Immature natural killer cell (primary cell): ENCODE results near the gene AGR3. TPM values are rescaled to one million over a fixed set of nuclear protein-coding genes. Genes with fewer than 3 reads are reported as not detected.

Experiments
- DNase-seq, 3 donors: peaks; one replicate each; pipeline ENCODE4 v3.0.0; 2022; ENCODE audit warnings: mixed read lengths in 1 of 3
- H3K27ac Mint-ChIP-seq, 6 donors: one replicate each; pipeline ENCODE4 v1.8.0; 2020; ENCODE audit warnings: mixed read lengths in 6 of 6, mild to moderate bottlenecking in 5 of 6, inconsistent platforms in 4 of 6, moderate library complexity in 3 of 6
- H3K27me3 Mint-ChIP-seq, 3 donors: one replicate each; pipeline ENCODE4 v1.8.0; 2020 to 2021; ENCODE audit warnings: low read depth in 3 of 3, mild to moderate bottlenecking in 3 of 3, mixed read lengths in 3 of 3, moderate library complexity in 3 of 3, inconsistent platforms in 1 of 3
- H3K36me3 Mint-ChIP-seq, 3 donors: one replicate each; pipeline ENCODE4 v1.8.0; 2020; ENCODE audit warnings: mixed read lengths in 3 of 3, inconsistent platforms in 2 of 3, mild to moderate bottlenecking in 2 of 3
- H3K4me1 Mint-ChIP-seq, 2 donors: one replicate each; pipeline ENCODE4 v1.8.0; 2020; ENCODE audit warnings: inconsistent platforms in 2 of 2, mild to moderate bottlenecking in 2 of 2, mixed read lengths in 2 of 2, moderate library complexity in 1 of 2
- H3K4me3 Mint-ChIP-seq, 5 donors: one replicate each; pipeline ENCODE4 v1.8.0; 2020; ENCODE audit warnings: mild to moderate bottlenecking in 5 of 5, mixed read lengths in 5 of 5, inconsistent platforms in 3 of 5, moderate library complexity in 3 of 5
- H3K9me3 Mint-ChIP-seq, 6 donors: one replicate each; pipeline ENCODE4 v1.8.0; 2020; ENCODE audit warnings: mild to moderate bottlenecking in 6 of 6, mixed read lengths in 6 of 6, inconsistent platforms in 4 of 6, moderate library complexity in 3 of 6
- polyA plus RNA-seq, 3 donors: library from polyadenylated mRNA; unstranded; fragments of 300-500 nt; fragmentation: Illumina TruSeq; gene quantifications; one replicate each; pipeline ENCODE4 v1.2.3, GENCODE V29; 2021

Gene AGR3
- polyA plus RNA-seq = not detected

DNA sequence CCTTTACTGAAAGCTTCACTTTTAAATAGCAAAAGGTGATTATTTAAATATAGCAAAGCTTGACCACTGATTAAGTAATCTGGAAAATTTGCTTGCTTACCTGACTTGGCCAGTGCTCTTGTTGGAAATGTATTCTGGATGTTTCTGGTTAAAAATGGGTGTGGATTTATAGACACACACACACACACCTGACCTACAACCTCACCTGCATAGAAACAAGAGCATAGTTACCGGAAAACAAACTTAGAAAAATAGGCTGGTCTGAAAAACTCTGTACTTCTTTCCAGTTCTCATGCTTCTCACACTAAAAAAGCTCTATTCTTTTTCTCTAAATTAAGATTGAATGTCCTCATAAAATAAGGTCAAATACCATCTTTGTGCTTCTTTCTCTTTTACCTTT lies at the start of gene AGR3:
AGR3 (minus strand) TSS at position 140 of the 400 bp plus-strand sequence. CDS start 3,365 bp downstream, outside the sequence.
- no peaks in the 10 kb centered on the region for H3K9me3 Mint-ChIP-seq
- no peak for DNase-seq
- H3K27ac Mint-ChIP-seq = no peak within 1 kb of the TSS
- peaks cover 0 to 1% (median 0%) of the 10 kb centered on the region in 3 donors for H3K27me3 Mint-ChIP-seq
- H3K36me3 Mint-ChIP-seq = no peaks in the 10 kb centered on the region
- H3K4me3 Mint-ChIP-seq = no peak within 1 kb of the TSS
- no peaks in the 10 kb centered on the region for H3K4me1 Mint-ChIP-seq

DNA sequence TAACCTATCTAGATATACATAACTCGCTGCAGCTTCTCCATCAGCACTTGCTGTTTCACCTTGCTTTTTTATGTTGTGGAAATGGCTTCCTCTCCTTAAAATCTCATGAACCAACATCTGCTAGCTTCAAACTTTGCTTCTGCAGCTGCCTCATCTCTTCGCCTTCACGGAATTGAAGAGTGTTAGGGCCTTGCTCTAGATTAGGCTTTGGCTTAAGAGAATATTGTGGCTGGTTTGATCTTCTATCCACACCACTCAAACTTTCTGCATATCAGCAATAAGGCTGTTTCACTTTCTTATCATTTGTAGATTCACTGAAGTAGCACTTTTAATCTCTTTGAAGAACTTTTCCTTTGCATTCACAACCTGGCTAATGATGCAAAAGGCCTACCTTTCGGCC lies 49.2 kb upstream of the AGR3 start:
- Mint-ChIP-seq H3K9me3 (no peaks in the 10 kb centered on the region), H3K4me3 (no peak overlapping the region)

DNA sequence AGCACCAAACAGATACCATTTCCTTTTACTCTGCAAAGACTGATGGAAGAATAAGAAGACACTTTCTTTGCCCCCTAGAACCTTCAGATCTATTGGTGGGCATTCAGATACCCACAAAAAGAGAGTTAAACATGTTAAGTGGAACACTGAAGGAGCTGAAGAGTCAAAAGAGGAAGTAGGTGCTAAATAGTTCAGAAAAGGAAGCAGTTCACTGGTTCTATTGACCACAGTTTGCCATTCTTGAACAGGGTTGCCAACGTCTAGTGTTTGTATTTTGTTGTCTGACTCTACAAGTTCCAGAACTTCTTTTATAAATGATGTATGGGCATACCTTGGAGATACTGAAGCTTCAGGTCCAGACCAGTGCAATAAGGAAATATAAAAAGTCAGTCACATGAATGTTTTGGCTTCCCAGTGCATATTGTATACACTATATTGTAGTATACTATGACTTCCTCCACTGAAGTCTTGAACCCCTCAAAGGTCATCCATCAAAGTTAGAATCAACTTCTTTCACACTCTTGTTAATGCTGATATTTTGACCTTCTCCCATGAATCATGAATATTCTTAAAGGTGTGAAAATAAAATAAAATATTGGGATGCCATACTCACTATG lies 47.5 kb upstream of the AGR3 start:
- Mint-ChIP-seq H3K4me3 (no peak overlapping the region), H3K4me1 (peaks cover 19 to 30% of the 10 kb centered on the region in 2 donors), H3K27me3 (peaks cover 1 to 2% (median 2%) of the 10 kb centered on the region in 3 donors), H3K27ac (no peak overlapping the region), H3K36me3 (peaks cover 0 to 5% (median 0%) of the 10 kb centered on the region in 3 donors), H3K9me3 (no peaks in the 10 kb centered on the region)
- no peak for DNase-seq

More for the DNA sequence above, 49.2 kb upstream of the AGR3 start:
- Mint-ChIP-seq H3K36me3 (peaks cover 0 to 5% (median 0%) of the 10 kb centered on the region in 3 donors), H3K4me1 (peaks cover 21 to 35% of the 10 kb centered on the region in 2 donors), H3K27ac (no peak overlapping the region), H3K27me3 (peaks cover 1 to 2% (median 2%) of the 10 kb centered on the region in 3 donors)
- no peak for DNase-seq

DNA sequence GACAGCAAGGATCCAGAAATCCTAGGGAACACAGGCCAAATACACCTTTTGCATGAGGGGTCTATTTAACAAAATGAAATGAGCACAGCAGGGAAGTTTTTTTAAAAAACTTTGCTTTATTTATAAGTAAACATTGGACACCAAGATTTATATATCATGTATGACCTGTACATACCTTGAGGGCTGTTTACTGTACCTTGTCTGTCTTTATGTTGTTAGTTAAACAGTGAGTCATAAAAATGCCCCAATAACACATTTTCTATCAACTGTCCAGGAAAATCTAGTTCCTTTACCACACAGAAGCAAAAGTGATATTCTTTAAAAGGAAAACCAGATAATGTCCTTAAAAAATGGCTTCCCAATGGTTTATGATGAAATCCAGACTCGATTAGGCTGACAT lies 45.1 kb upstream of the AGR3 start:
- no peaks in the 10 kb centered on the region for H3K27me3 Mint-ChIP-seq
- DNase-seq = no peak
- no peak overlapping the region for H3K4me3 Mint-ChIP-seq
- no peak overlapping the region for H3K27ac Mint-ChIP-seq
- peaks cover 10 to 25% of the 10 kb centered on the region in 2 donors for H3K4me1 Mint-ChIP-seq
- no peaks in the 10 kb centered on the region for H3K36me3 Mint-ChIP-seq
- no peaks in the 10 kb centered on the region for H3K9me3 Mint-ChIP-seq

DNA sequence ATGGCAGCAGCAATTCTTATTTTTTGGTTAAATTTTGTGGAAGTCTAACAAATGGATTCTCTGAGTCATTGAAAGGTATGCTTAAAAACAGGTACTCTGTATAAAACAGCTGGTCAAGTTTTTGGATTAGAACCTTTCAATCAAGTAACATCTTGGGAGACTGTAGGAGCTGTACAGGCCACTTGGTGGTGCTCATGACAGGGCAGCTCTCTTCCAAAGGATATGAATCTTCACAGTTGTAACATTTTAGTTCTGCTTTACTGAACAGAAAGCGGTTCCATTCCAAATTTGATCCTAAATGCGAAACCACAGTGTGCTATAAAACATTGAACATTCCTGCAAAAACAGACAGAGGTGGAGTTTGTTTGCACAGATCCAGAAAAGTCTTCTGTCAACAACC lies 44.5 kb upstream of the AGR3 start:
- Mint-ChIP-seq H3K4me3 (no peak overlapping the region), H3K9me3 (no peaks in the 10 kb centered on the region), H3K27ac (no peak overlapping the region), H3K27me3 (no peaks in the 10 kb centered on the region), H3K36me3 (no peaks in the 10 kb centered on the region), H3K4me1 (peaks cover 10 to 25% of the 10 kb centered on the region in 2 donors)
- DNase-seq = peak in 1 of 3 donors; percentile 2

DNA sequence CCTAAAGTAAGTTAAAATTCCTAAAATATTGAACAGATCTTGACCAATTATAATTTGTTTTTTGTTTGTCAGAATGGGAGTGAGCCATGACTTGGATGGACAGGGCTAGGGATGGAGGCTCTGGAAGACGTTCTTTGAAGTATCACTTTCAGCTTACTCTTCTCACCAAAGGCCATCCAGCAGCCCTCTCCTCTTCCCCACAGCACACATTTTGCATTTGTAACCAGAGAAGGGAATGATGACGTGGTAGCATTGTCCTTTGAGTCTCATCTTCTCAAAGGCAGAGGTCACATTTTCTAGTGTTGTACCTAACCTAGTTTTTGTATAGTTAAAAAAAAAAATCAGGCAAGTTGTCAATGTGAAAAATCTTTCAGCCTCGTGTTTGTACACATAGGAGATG lies 43.8 kb upstream of the AGR3 start:
- Mint-ChIP-seq H3K36me3 (no peaks in the 10 kb centered on the region), H3K4me1 (peaks cover 10 to 25% of the 10 kb centered on the region in 2 donors), H3K9me3 (no peaks in the 10 kb centered on the region), H3K27me3 (no peaks in the 10 kb centered on the region), H3K4me3 (no peak overlapping the region), H3K27ac (no peak overlapping the region)
- DNase-seq = no peak

DNA sequence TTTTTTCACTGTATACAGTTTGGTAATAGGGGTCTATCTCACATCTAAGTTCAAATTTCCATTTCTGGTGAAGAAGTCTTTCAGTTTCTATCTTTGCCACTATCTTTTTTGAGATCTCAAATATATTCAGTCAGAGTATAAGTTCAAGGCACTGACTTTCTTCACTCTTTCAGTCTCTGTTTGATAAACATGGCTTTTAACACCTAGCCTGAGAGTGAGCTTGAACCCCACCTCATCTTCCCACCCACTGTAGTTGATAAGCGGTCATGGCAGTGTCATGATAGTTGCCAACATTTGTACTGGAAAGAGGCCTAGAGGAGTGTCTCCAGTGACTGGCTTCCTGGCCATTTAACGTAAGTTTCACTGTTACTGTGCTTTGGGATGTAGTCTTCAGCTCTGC lies 41.2 kb upstream of the AGR3 start:
- peaks cover 3 to 8% of the 10 kb centered on the region in 2 donors for H3K4me1 Mint-ChIP-seq
- no peaks in the 10 kb centered on the region for H3K36me3 Mint-ChIP-seq
- no peaks in the 10 kb centered on the region for H3K9me3 Mint-ChIP-seq
- H3K27ac Mint-ChIP-seq = no peak overlapping the region
- H3K4me3 Mint-ChIP-seq = no peak overlapping the region
- no peak for DNase-seq
- no peaks in the 10 kb centered on the region for H3K27me3 Mint-ChIP-seq

DNA sequence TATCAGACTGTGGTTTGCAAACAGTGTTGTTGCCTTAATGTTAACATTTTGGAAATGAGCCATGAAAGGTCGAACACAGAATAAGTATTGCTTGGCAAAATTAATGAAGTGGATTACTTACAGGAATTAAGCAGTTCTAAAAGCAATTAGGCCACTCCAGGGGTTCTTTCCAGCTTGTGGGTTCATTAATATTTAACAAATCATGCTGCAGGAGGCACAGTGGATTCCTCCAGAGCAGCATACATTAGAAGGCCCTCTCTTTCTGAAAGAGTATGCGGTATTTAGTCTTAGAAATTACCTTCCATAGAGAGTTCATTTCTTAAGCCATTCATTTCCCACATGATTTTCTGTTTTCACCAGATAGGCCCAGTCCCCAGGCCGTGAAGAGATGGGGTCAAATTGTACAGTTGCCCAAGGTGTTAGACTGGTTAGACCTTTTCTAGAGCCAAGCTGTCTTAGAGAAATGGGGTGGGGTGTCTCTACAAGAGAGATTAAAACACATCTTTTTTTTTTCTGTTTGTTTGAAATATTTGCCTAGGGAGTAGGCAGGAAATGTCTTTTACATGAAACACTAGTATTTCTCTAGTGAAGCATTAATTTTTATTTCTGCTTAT lies 40.0 kb upstream of the AGR3 start:
- Mint-ChIP-seq H3K9me3 (no peaks in the 10 kb centered on the region), H3K4me3 (no peak overlapping the region), H3K36me3 (no peaks in the 10 kb centered on the region), H3K27ac (no peak overlapping the region), H3K4me1 (peaks cover 3 to 8% of the 10 kb centered on the region in 2 donors), H3K27me3 (no peaks in the 10 kb centered on the region)
- DNase-seq = no peak

DNA sequence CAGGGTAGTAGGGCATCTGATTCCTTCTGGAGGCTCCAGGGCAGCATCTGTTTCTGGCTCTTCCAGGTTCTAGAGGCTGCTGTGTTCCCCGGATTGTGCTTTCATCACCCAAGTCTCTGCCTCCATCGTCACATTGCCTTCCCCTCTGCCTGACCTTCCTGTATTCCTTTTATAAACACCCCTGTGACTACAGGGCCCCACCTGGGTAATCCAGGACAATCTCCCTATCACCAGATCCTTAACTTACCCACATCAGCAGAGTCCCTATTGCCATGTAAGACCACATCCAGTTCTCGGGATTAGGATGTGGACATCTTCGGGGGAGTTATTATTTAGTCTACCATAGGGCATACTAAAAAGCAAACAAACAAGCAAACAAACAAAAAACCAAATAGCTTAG lies 39.4 kb upstream of the AGR3 start:
- peaks cover 3 to 8% of the 10 kb centered on the region in 2 donors for H3K4me1 Mint-ChIP-seq
- no peak overlapping the region for H3K27ac Mint-ChIP-seq
- H3K4me3 Mint-ChIP-seq = no peak overlapping the region
- no peaks in the 10 kb centered on the region for H3K36me3 Mint-ChIP-seq
- no peaks in the 10 kb centered on the region for H3K27me3 Mint-ChIP-seq
- H3K9me3 Mint-ChIP-seq = no peaks in the 10 kb centered on the region
- DNase-seq = no peak

DNA sequence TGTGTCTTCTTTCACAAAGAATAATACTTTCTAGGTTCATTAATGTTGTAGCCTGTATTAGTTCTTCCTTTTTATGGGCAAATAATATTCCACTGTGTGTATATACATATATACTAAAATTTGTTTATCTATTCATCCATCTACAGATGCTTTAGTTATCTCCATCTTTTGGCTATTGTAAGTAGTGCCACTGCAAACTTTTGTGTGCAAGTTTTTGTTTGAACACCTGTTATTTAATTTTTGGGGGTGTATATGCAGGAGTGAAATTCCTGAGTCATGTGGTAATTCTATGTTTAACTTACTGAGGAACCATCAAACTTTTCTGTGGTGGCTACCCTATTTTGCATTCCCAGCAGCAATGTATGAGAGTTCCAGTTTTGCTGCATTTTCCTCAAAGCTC lies 37.7 kb upstream of the AGR3 start:
- H3K27me3 Mint-ChIP-seq = no peaks in the 10 kb centered on the region
- no peaks in the 10 kb centered on the region for H3K36me3 Mint-ChIP-seq
- H3K4me1 Mint-ChIP-seq = peaks cover 3 to 8% of the 10 kb centered on the region in 2 donors
- no peak overlapping the region for H3K27ac Mint-ChIP-seq
- H3K9me3 Mint-ChIP-seq = no peaks in the 10 kb centered on the region
- DNase-seq = no peak
- no peak overlapping the region for H3K4me3 Mint-ChIP-seq

DNA sequence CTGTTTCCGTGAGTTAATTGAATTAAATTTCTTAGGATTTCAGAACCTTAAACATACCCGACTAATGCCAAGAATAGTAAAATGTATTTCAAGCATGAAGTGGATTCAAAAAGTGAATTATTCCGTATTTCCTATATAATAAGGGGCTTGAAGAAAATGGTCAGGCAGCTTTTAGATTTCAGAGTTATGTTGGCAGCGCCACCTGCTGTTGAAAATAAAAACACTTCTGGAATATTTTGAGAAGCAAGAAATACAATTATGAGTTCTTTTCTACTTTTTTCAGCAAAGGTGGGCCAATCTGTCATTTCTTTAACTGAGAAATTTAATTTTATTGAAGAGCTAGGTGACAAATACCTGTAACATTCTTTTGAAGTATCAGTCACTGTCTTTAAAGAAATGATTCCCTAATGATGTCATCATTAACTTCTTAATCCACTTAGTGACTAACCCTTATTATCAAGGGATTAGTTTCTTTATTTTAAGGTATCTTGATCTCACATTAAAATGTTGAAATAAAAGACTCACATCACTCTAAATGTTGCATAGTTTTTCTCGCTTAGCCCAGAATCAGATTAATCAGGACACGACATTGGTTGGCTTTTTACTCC lies 36.6 kb upstream of the AGR3 start:
- Mint-ChIP-seq H3K4me1 (peaks cover 3 to 8% of the 10 kb centered on the region in 2 donors), H3K4me3 (no peak overlapping the region)
- DNase-seq = peak; percentile 6 to 18 (median 11)

DNA sequence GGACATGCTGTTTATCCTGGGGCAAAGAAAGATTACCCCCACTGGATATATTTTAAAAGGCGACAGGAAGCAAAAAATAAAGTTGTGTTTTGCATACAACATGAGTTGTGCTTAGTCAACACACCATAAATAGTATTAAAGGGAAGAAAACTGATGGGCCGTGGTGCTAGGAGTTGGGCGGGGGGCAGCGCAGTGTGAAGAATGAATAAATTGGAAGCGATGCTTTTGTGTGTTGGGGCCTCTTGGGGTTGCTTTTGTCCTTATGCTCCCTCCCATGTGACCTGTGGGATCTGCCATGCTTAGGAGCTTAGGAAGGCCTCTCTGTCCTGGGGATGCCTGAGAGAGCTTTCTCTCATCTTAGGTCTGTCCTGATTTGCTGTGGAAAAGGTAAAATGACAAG lies 35.0 kb upstream of the AGR3 start:
- no peaks in the 10 kb centered on the region for H3K4me1 Mint-ChIP-seq
- no peak for DNase-seq
- no peak overlapping the region for H3K4me3 Mint-ChIP-seq
- H3K36me3 Mint-ChIP-seq = no peaks in the 10 kb centered on the region
- no peaks in the 10 kb centered on the region for H3K27me3 Mint-ChIP-seq
- no peak overlapping the region for H3K27ac Mint-ChIP-seq
- H3K9me3 Mint-ChIP-seq = no peaks in the 10 kb centered on the region

More for the DNA sequence above, 36.6 kb upstream of the AGR3 start:
- no peaks in the 10 kb centered on the region for H3K27me3 Mint-ChIP-seq
- H3K36me3 Mint-ChIP-seq = no peaks in the 10 kb centered on the region
- H3K9me3 Mint-ChIP-seq = no peaks in the 10 kb centered on the region
- no peak overlapping the region for H3K27ac Mint-ChIP-seq

DNA sequence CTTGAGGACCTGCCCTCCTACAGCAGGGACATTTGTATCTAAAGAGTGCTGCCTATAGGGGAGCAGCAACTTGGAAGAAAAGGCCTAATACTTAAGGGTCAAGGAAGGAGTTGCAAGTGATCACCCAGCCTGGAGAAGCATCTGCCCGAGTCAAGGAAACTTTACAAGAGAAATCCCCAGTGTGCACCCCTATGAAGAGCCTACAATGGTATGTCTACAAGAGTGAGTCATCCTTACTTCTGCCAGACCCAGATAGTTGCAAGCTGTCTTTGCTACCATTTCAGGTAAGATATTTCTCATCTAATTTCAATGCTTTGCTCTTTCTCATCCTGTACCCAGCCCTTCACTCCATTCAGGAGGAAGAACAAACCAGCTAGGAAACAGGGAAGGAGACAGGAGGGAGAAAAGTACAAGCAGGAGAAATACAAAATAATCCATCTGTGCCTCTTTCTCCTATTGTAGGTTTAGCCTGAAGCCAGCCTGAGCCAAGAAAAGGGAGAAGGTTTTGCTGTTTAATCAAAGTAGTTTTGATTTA lies 34.4 kb upstream of the AGR3 start:
- H3K9me3 Mint-ChIP-seq = no peaks in the 10 kb centered on the region
- no peak overlapping the region for H3K27ac Mint-ChIP-seq
- H3K4me1 Mint-ChIP-seq = no peaks in the 10 kb centered on the region
- DNase-seq = no peak
- H3K4me3 Mint-ChIP-seq = no peak overlapping the region
- H3K36me3 Mint-ChIP-seq = no peaks in the 10 kb centered on the region
- no peaks in the 10 kb centered on the region for H3K27me3 Mint-ChIP-seq

DNA sequence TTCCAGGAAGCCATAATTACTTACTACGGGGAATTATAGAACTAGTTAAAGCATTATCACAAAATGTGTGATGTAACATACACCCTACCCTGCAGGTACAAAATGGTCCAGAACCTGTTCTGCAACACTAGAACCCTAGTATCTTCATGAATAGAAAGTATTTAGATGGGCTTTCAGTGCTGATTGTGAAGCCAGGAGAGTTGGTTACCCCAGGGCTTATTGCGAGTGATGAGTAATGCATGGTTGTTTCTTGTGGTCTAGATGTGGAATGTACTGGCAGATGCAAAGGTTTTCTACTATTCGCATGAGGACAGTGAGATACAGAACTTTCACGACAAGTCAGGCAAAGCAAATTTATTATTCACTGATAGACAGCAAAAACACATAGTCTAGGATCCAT lies 33.6 kb upstream of the AGR3 start:
- Mint-ChIP-seq H3K36me3 (no peaks in the 10 kb centered on the region), H3K4me1 (no peaks in the 10 kb centered on the region), H3K9me3 (peaks cover 0 to 3% (median 0%) of the 10 kb centered on the region in 6 donors), H3K27ac (no peak overlapping the region), H3K27me3 (no peaks in the 10 kb centered on the region), H3K4me3 (no peak overlapping the region)
- no peak for DNase-seq
